Thoracic aorta (tissue), 2 donors: ENCODE results near the gene SKA1. TPM values are rescaled to one million over a fixed set of nuclear protein-coding genes. Genes with fewer than 3 reads are reported as not detected.

ENCODE experiments used
- ATAC-seq: fragments of 150-250 bp; one replicate; pipeline ENCODE4 v1.8.0; 2017; ENCODE audit warnings: low read depth; ENCODE audit not compliant: insufficient number of reproducible peaks, low FRiP score
- DNase-seq: peaks from one replicate; pipeline ENCODE4 v3.0.0-alpha.2; 2020; ENCODE audit warnings: low spot score
- H3K27ac ChIP-seq, 2 donors: fragments of 200-600 bp; sonication (generic); 1 replicate in 1 of 2; 2 replicates in 1 of 2; pipeline ENCODE4 v1.5.1; 2016; ENCODE audit warnings: mild to moderate bottlenecking in 2 of 2, moderate library complexity in 2 of 2
- H3K27me3 ChIP-seq: fragments of 200-600 bp; sonication (generic); replicated peaks from 2 replicates; pipeline ENCODE4 v1.6.0; 2016; ENCODE audit warnings: mild to moderate bottlenecking; ENCODE audit not compliant: insufficient read depth
- H3K36me3 ChIP-seq: fragments of 200-600 bp; sonication (generic); one replicate; pipeline ENCODE4 v1.5.1; 2016
- H3K4me1 ChIP-seq, 2 donors: fragments of 200-600 bp; sonication (generic); 1 replicate in 1 of 2; 2 replicates in 1 of 2; pipeline versions ENCODE4 v1.5.1 to v1.6.0; 2016; ENCODE audit warnings: low read depth in 2 of 2, mild to moderate bottlenecking in 1 of 2; ENCODE audit not compliant: control insufficient read depth in 1 of 2
- H3K4me3 ChIP-seq: fragments of 200-600 bp; sonication (generic); 2 replicates; pipeline ENCODE4 v1.5.1; 2016; ENCODE audit warnings: mild to moderate bottlenecking
- H3K9me3 ChIP-seq: fragments of 200-600 bp; sonication (generic); 2 replicates; pipeline ENCODE4 v1.5.1; 2016
- total RNA-seq, 2 donors: library from RNA; depleted of rRNA; stranded (reverse); fragments of >200 nt; gene quantifications; one replicate each; pipeline versions ENCODE4 v1.1.0 to v1.2.3, GENCODE V29; 2016
- TF ChIP-seq, protein P1 (sequence below): fragments of 200-600 bp; sonication (generic); IDR thresholded peaks from one replicate; pipeline ENCODE4 v1.5.1; 2019; ENCODE audit warnings: antibody characterized with exemption

SKA1 gene
- total RNA-seq, 2 donors from 2014 or later, result not detected

DNA sequence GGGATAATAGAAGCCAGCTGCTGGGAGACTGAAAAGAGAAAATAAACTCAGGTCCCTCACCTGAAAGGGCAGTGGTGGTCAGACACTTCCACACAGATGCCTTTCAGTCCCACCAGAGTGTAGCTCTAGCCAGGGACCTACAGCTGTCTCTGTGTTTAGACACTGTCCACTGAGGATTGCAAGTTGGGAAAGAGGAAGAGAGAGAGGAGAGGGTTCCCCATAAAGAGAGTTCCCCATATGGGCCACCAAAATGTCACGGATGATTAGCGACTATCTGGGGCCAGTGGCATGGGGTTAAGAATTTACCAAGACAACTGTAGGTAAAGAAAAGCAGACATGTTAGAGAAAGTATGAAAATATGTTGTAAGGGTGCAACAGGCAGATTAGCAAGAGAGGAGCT, 36.7 kb upstream of the SKA1 start:
- ATAC-seq (no peak), DNase-seq (no peak)
- H3K4me3 ChIP-seq, result no peak overlapping the region
- H3K4me1 ChIP-seq, result no peaks in the 10 kb centered on the region
- no peaks in the 10 kb centered on the region for H3K27me3 ChIP-seq
- H3K36me3 ChIP-seq, result no peaks in the 10 kb centered on the region
- H3K27ac ChIP-seq, result no peak overlapping the region
- TF ChIP-seq, protein P1, sequence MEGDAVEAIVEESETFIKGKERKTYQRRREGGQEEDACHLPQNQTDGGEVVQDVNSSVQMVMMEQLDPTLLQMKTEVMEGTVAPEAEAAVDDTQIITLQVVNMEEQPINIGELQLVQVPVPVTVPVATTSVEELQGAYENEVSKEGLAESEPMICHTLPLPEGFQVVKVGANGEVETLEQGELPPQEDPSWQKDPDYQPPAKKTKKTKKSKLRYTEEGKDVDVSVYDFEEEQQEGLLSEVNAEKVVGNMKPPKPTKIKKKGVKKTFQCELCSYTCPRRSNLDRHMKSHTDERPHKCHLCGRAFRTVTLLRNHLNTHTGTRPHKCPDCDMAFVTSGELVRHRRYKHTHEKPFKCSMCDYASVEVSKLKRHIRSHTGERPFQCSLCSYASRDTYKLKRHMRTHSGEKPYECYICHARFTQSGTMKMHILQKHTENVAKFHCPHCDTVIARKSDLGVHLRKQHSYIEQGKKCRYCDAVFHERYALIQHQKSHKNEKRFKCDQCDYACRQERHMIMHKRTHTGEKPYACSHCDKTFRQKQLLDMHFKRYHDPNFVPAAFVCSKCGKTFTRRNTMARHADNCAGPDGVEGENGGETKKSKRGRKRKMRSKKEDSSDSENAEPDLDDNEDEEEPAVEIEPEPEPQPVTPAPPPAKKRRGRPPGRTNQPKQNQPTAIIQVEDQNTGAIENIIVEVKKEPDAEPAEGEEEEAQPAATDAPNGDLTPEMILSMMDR, result no peak
- no peaks in the 10 kb centered on the region for H3K9me3 ChIP-seq

DNA sequence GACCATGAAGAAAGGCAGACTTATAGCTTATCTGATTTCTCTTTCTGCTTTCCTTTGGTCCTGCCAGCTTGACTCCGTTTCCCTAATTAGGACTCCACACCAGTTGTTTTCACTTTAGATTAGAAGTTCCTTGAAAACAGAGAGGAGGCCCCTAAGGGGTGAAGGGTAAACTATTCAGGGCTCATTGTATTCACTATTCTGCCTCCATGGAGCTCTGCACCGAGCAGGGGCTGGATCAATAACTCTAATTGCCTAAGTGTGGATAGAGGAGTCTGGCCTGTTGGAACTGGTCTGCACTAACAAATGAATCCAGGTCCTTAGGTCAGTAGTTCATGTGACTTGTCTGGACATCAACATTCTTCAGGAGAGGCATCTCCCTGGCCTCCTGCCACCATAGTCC, 36.1 kb upstream of the SKA1 start:
- no peak for DNase-seq
- no peak overlapping the region for H3K4me3 ChIP-seq
- H3K9me3 ChIP-seq, result no peaks in the 10 kb centered on the region
- H3K27ac ChIP-seq, result no peak overlapping the region
- no peaks in the 10 kb centered on the region for H3K4me1 ChIP-seq
- no peak for ATAC-seq
- TF ChIP-seq, protein P1, result no peak
- H3K36me3 ChIP-seq, result no peaks in the 10 kb centered on the region
- no peaks in the 10 kb centered on the region for H3K27me3 ChIP-seq

DNA sequence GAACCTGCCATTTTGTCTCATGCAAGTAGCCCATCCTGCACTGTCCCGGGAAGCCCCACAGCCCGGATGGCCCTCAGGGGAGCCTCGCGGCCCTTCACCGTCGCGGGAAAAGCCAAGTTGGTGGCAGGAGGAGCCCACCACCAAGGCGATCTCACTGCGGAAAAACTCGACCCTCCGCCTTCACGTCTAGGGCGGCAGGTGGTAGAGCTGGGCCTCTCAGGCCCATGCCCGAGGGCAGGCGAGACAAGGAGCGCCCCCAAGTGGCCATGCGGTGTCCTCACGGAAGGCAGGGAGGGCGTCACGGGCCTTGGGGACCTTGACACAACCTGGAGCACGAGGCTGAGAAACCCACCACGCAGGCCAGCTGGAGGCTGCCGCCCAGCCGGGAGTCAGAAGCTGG, 34.8 kb upstream of the SKA1 start:
- no peaks in the 10 kb centered on the region for H3K4me1 ChIP-seq
- DNase-seq, result no peak
- no peak overlapping the region for H3K27ac ChIP-seq
- TF ChIP-seq, protein P1, result no peak
- no peaks in the 10 kb centered on the region for H3K27me3 ChIP-seq
- H3K4me3 ChIP-seq, result no peak overlapping the region
- ATAC-seq, result no peak
- no peaks in the 10 kb centered on the region for H3K36me3 ChIP-seq
- H3K9me3 ChIP-seq, result no peaks in the 10 kb centered on the region

DNA sequence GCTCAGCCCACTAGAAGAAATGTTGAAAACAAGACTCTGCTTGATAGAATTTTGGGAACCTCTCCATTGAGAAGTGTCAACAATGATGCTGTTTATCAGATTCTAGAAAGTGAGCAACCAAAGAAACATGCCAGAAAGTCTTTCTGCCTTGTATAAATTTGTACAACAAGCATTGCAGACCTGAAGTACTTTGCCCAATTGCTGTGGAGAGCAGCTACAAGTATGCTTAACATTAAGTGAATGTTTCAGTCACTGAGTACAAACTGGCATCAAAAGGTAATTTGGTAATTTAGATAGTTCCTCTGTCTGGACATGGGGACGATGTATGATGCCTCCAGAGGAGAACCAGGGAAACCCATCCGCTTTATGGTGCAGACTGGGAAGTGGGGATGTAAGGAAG, 33.4 kb upstream of the SKA1 start:
- Histone ChIP-seq H3K27me3 (no peaks in the 10 kb centered on the region), H3K9me3 (no peaks in the 10 kb centered on the region), H3K27ac (no peak overlapping the region), H3K36me3 (no peaks in the 10 kb centered on the region), H3K4me1 (no peaks in the 10 kb centered on the region), H3K4me3 (no peak overlapping the region)
- ATAC-seq (no peak), DNase-seq (no peak)
- TF ChIP-seq, protein P1, result no peak

DNA sequence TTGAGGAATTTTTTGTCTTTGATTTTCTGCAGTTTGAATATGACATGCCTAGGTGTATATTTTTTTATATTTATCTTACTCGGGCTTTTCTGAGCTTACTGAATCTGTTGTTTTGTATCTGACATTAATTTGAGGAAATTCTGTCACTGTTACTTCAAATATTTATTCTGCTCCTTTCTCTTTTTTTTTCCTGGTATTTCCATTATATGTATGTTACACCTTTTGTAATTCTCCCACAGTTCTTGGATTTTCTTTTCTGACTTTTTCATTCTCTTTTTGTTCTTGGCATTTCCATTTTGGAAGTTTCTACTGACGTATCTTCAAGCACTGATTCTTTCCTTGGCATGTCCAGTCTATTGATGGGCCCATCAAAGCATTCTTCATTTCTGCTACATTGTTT, 24.1 kb upstream of the SKA1 start:
- no peak overlapping the region for H3K4me3 ChIP-seq
- H3K27me3 ChIP-seq, result no peaks in the 10 kb centered on the region
- H3K4me1 ChIP-seq, result no peaks in the 10 kb centered on the region
- no peak for ATAC-seq
- TF ChIP-seq, protein P1, result no peak
- H3K9me3 ChIP-seq, result no peaks in the 10 kb centered on the region
- DNase-seq, result no peak
- no peaks in the 10 kb centered on the region for H3K36me3 ChIP-seq
- H3K27ac ChIP-seq, result no peak overlapping the region
